ENCODE results near the gene AGFG2.

The AGFG2 gene

GRCh38 chr7:100585511-100586265 lies 46.7 kb downstream of the AGFG2 start, which contains the start of gene LRCH4 (continued):
- no peak for TF ChIP-seq ZNF426 (tag by site-specific recombination; IDR thresholded peaks at IDR 0.05)
- no peak for TF ChIP-seq SETDB1 (IDR thresholded peaks at IDR 0.05; ENCODE audit: insufficient read length, low read length)
- no peak for TF ChIP-seq ELK4 (IDR thresholded peaks at IDR 0.05; ENCODE audit: borderline replicate concordance, low read depth, low read length)
- no peak for TF ChIP-seq ZBTB49 (tag by site-specific recombination; IDR thresholded peaks at IDR 0.05; ENCODE audit: low read depth)
- no peak for TF ChIP-seq ZBTB21 (tag by site-specific recombination; IDR thresholded peaks at IDR 0.05)
- TF ChIP-seq ZNF660 (tag by site-specific recombination; IDR thresholded peaks at IDR 0.05) = no peak; the same call in 1 of the 2 replicates
- 0 out of 2 replicates have a peak, but pooled peaks have one; percentile 20 for TF ChIP-seq ZBTB8A (tag by site-specific recombination; IDR thresholded peaks at IDR 0.05)

GRCh38 chr7:100586266-100587025 lies 47.4 kb downstream of the AGFG2 start, which contains the start of gene FBXO24:
TSS of gene FBXO24 (plus strand) at chr7:100586328. CDS start at chr7:100586626, 298 bp downstream.
- H3K9me3 ChIP-seq (ENCODE audit: control insufficient read depth, insufficient read depth, low read depth, low read length) = no peaks in the 10 kb centered on the region
- peak within 1 kb of the TSS; percentile 73 for H3K27ac ChIP-seq (ENCODE audit: extremely low read depth, low read depth, low read length)
- ChIA-PET POLR2A (interaction anchor here (0.6 to 3.7 kb wide), 71 partner anchors 9 to 631 kb away, joined by 3 to 91 read pairs (median 5); partner anchors contain the start of genes ACTL6B, AGFG2, AP4M1 and GIGYF1), CTCF (interaction anchor here (0.6 to 4.2 kb wide), 16 partner anchors 17 to 266 kb away, joined by 3 to 25 read pairs (median 4); partner anchors contain the start of genes AGFG2 and SLC12A9)
- H3K36me3 ChIP-seq (ENCODE audit: control insufficient read depth in 2 of 2, insufficient read depth in 1 of 2, low read length in 2 of 2) = peaks cover 0 to 11% of the 10 kb centered on the region in 2 experiments; a peak in 1 of 3 replicates
- H3K4me1 ChIP-seq (ENCODE audit: control insufficient read depth, insufficient read depth, low read length) = peaks cover 12% of the 10 kb centered on the region
- H3K4me3 ChIP-seq (ENCODE audit: low read depth, low read length) = peak within 1 kb of the TSS; percentile 90
- TF ChIP-seq ZNF398 (tag by site-specific recombination; IDR thresholded peaks at IDR 0.05) (no peak), ZXDB (tag by site-specific recombination; IDR thresholded peaks at IDR 0.05) (peak; percentile 94), ZNF48 (tag by site-specific recombination; IDR thresholded peaks at IDR 0.05) (no peak), ZBTB48 (tag by site-specific recombination; IDR thresholded peaks at IDR 0.05) (peak; percentile 96), EGR2 (tag by site-specific recombination; IDR thresholded peaks at IDR 0.05; ENCODE audit: low read depth) (peak; percentile 10; the same call in 1 of the 2 replicates), KLF17 (tag by site-specific recombination; IDR thresholded peaks at IDR 0.05) (0 out of 2 replicates have a peak, but pooled peaks have one; percentile 13), ZNF391 (tag by site-specific recombination; IDR thresholded peaks at IDR 0.05; ENCODE audit: borderline replicate concordance, low read depth) (no peak), ZNF501 (tag by site-specific recombination; IDR thresholded peaks at IDR 0.05) (0 out of 2 replicates have a peak, but pooled peaks have one; percentile 20), ZNF311 (tag by site-specific recombination; IDR thresholded peaks at IDR 0.05; ENCODE audit: borderline replicate concordance) (no peak), ZNF169 (tag by site-specific recombination; IDR thresholded peaks at IDR 0.05) (no peak), ZNF24 (tag by site-specific recombination; IDR thresholded peaks at IDR 0.05) (no peak), GLIS2 (tag by site-specific recombination; IDR thresholded peaks at IDR 0.05) (peak; percentile 99), ZBTB7A (tag by site-specific recombination; IDR thresholded peaks at IDR 0.05; ENCODE audit: low read depth) (peak; percentile 88; the same call in 1 of the 2 replicates), ZBTB26 (tag by site-specific recombination; optimal IDR thresholded peaks at IDR 0.05) (peak; percentile 45), ZFP37 (tag by site-specific recombination; IDR thresholded peaks at IDR 0.05) (no peak), PATZ1 (tag by site-specific recombination; IDR thresholded peaks at IDR 0.05) (0 out of 2 replicates have a peak, but pooled peaks have one; percentile 66)
